HEK293 (cell line): ENCODE results near the gene CRTC2.

Experiments
- HOXA7 ChIP-seq: sonication (generic); formaldehyde crosslinking; IDR thresholded peaks from 2 replicates; pipeline ENCODE4 v1.8.1; 2022; ENCODE audit warnings: missing genetic modification reagents, borderline replicate concordance
- HOXC10 ChIP-seq: sonication (generic); formaldehyde crosslinking; IDR thresholded peaks from 2 replicates; pipeline ENCODE4 v1.8.1; 2023; ENCODE audit warnings: mild to moderate bottlenecking, missing genetic modification reagents
- INSM2 ChIP-seq: fragments of 450-650 bp; formaldehyde crosslinking; IDR thresholded peaks from 2 replicates; pipeline ENCODE4 v1.5.1; 2016; ENCODE audit warnings: missing biosample characterization, missing genetic modification characterization
- KLF9 ChIP-seq: fragments of 450-650 bp; formaldehyde crosslinking; IDR thresholded peaks from 2 replicates; pipeline ENCODE4 v1.5.1; 2016; ENCODE audit warnings: missing biosample characterization, missing genetic modification characterization, low read depth
- PRDM2 ChIP-seq: fragments of 450-650 bp; formaldehyde crosslinking; IDR thresholded peaks from 2 replicates; pipeline ENCODE4 v1.5.1; 2016; ENCODE audit warnings: missing biosample characterization, missing genetic modification characterization, borderline replicate concordance
- PRDM6 ChIP-seq: fragments of 450-650 bp; formaldehyde crosslinking; IDR thresholded peaks from 2 replicates; pipeline ENCODE4 v1.5.1; 2017; ENCODE audit warnings: missing biosample characterization, missing genetic modification characterization
- REST ChIP-seq: fragments of 450-650 bp; formaldehyde crosslinking; IDR thresholded peaks from 2 replicates; pipeline ENCODE4 v1.5.1; 2016; ENCODE audit warnings: missing biosample characterization, missing genetic modification characterization
- ZBTB26 ChIP-seq: fragments of 450-650 bp; formaldehyde crosslinking; optimal IDR thresholded peaks from 2 replicates; pipeline ENCODE3; 2016; ENCODE audit warnings: missing biosample characterization, mild to moderate bottlenecking, missing genetic modification characterization
- ZBTB8A ChIP-seq: fragments of 450-650 bp; formaldehyde crosslinking; IDR thresholded peaks from 2 replicates; pipeline ENCODE4 v1.5.1; 2016; ENCODE audit warnings: missing biosample characterization, missing genetic modification characterization
- ZEB2 ChIP-seq: fragments of 450-650 bp; formaldehyde crosslinking; IDR thresholded peaks from 2 replicates; pipeline ENCODE4 v1.5.1; 2016; ENCODE audit warnings: missing biosample characterization, missing genetic modification characterization
- ZNF184 ChIP-seq: fragments of 450-650 bp; IDR thresholded peaks from 2 replicates; pipeline ENCODE4 v1.5.1; 2018; ENCODE audit warnings: missing biosample characterization, mild to moderate bottlenecking, missing genetic modification characterization
- ZNF24 ChIP-seq: fragments of 450-650 bp; formaldehyde crosslinking; IDR thresholded peaks from 2 replicates; pipeline ENCODE4 v1.5.1; 2016; ENCODE audit warnings: missing biosample characterization, missing genetic modification characterization
- ZNF311 ChIP-seq: fragments of 450-650 bp; formaldehyde crosslinking; IDR thresholded peaks from 2 replicates; pipeline ENCODE4 v1.5.1; 2017; ENCODE audit warnings: missing biosample characterization, missing genetic modification characterization, borderline replicate concordance
- ZNF324 ChIP-seq: fragments of 450-650 bp; formaldehyde crosslinking; IDR thresholded peaks from 2 replicates; pipeline ENCODE4 v1.5.1; 2016; ENCODE audit warnings: missing biosample characterization, missing genetic modification characterization
- ZNF362 ChIP-seq: fragments of 450-650 bp; formaldehyde crosslinking; IDR thresholded peaks from 2 replicates; pipeline ENCODE4 v1.5.1; 2016; ENCODE audit warnings: missing biosample characterization, missing genetic modification characterization
- ZNF423 ChIP-seq: fragments of 450-650 bp; formaldehyde crosslinking; IDR thresholded peaks from 2 replicates; pipeline ENCODE4 v1.5.1; 2016; ENCODE audit warnings: missing biosample characterization, missing genetic modification characterization
- ZNF433 ChIP-seq: fragments of 450-650 bp; formaldehyde crosslinking; IDR thresholded peaks from 2 replicates; pipeline ENCODE4 v1.5.1; 2016; ENCODE audit warnings: missing biosample characterization, missing genetic modification characterization, low read depth
- ZNF521 ChIP-seq: fragments of 450-650 bp; formaldehyde crosslinking; IDR thresholded peaks from 2 replicates; pipeline ENCODE4 v1.5.1; 2017; ENCODE audit warnings: missing biosample characterization, mild to moderate bottlenecking, missing genetic modification characterization
- ZNF585B ChIP-seq: fragments of 450-650 bp; formaldehyde crosslinking; IDR thresholded peaks from 2 replicates; pipeline ENCODE4 v1.5.1; 2016; ENCODE audit warnings: missing biosample characterization, missing genetic modification characterization
- ZNF610 ChIP-seq: fragments of 450-650 bp; formaldehyde crosslinking; IDR thresholded peaks from 2 replicates; pipeline ENCODE4 v1.5.1; 2016; ENCODE audit warnings: missing biosample characterization, missing genetic modification characterization, borderline replicate concordance
- ZNF670 ChIP-seq: fragments of 450-650 bp; formaldehyde crosslinking; IDR thresholded peaks from 2 replicates; pipeline ENCODE4 v1.5.1; 2016; ENCODE audit warnings: missing biosample characterization, missing genetic modification characterization, low read depth
- ZNF707 ChIP-seq: fragments of 450-650 bp; formaldehyde crosslinking; IDR thresholded peaks from 2 replicates; pipeline ENCODE4 v1.5.1; 2016; ENCODE audit warnings: missing biosample characterization, missing genetic modification characterization
- ZSCAN30 ChIP-seq: fragments of 450-650 bp; IDR thresholded peaks from 2 replicates; pipeline ENCODE4 v1.5.1; 2018; ENCODE audit warnings: missing biosample characterization, mild to moderate bottlenecking, missing genetic modification characterization, moderate library complexity

CRTC2 gene

GRCh38 chr1:153967107-153967999 is 8.9 kb upstream of the CRTC2 start, which contains the start of gene CREB3L4 (continued):
- TF ChIP-seq REST (tag by site-specific recombination) (no peak; the same call in 1 of the 2 replicates), ZSCAN30 (tag by site-specific recombination) (peak; percentile 80; the same call in 1 of the 2 replicates), KLF9 (tag by site-specific recombination) (0 out of 2 replicates have a peak, but pooled peaks have one; percentile 14), INSM2 (tag by site-specific recombination) (0 out of 2 replicates have a peak, but pooled peaks have one; percentile 57), ZNF707 (tag by site-specific recombination) (no peak), PRDM2 (tag by site-specific recombination) (no peak), ZNF433 (tag by site-specific recombination) (no peak), ZNF670 (tag by site-specific recombination) (no peak), HOXC10 (CRISPR knock-in tag) (no peak), ZNF362 (peak; percentile 95; the same call in 1 of the 2 replicates), ZNF585B (no peak), PRDM6 (tag by site-specific recombination) (no peak), ZEB2 (tag by site-specific recombination) (peak; percentile 97), ZNF311 (no peak), ZBTB26 (tag by site-specific recombination) (peak; percentile 75), ZNF521 (tag by site-specific recombination) (no peak), ZNF184 (tag by site-specific recombination) (no peak; the same call in 1 of the 2 replicates), ZNF24 (peak; percentile 87), ZNF423 (tag by site-specific recombination) (0 out of 2 replicates have a peak, but pooled peaks have one; percentile 50), ZBTB8A (tag by site-specific recombination) (peak; percentile 75), ZNF324 (peak; percentile 73; the same call in 1 of the 2 replicates), ZNF610 (tag by site-specific recombination) (peak; percentile 78), HOXA7 (CRISPR knock-in tag) (no peak)
